Endothelial cell of hepatic sinusoid (primary cell): ENCODE data around the gene APOM.

ENCODE experiments used
- in situ Hi-C: cut with HindIII; loops from 2 replicates; pipeline ENCODE4 v1.10.0; 2017; ENCODE audit warnings: low sequenced_read_pairs

Gene APOM

DNA sequence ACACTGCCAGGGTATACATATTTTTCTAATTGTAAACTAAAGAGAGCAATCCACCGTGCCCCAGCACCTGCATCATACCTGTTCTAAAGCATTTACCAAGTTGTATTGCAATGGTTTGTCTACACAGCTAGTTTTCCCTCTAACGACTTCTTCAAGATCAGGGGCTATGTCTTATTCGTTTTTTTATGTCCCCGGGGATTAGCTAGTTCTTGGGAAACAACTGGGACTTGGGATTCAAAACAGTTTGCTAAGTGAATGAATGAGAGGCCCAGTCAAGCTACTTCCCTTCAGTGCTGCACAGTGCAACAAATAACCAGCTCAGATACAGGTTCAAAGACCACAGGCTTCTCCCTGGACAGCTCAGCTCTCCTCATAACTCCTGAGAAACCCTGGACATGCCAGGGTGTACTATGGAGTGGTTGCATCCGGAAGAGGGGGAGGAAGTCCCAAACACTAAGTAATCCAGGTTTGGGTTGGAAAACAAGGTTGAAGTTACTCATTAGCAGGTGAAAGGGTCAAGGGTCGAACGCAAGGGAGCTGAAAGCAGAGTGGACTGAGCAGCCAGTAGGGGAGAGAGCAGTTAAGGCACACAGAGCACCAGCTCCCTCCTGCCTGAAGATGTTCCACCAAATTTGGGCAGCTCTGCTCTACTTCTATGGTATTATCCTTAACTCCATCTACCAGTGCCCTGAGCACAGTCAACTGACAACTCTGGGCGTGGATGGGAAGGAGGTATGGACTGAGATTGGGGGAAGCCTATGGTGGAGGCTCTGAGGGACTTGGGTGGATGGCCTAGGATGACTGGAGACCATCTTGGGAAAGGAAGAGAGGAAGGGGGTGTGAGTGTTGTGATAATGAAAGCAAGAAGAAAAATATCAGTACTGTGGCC, at the start of gene APOM:
APOM (plus strand) TSS at position 546 of the 889 bp plus-strand sequence; CDS start at position 619, 73 bp downstream.
- in situ Hi-C loops = no loop called here

DNA sequence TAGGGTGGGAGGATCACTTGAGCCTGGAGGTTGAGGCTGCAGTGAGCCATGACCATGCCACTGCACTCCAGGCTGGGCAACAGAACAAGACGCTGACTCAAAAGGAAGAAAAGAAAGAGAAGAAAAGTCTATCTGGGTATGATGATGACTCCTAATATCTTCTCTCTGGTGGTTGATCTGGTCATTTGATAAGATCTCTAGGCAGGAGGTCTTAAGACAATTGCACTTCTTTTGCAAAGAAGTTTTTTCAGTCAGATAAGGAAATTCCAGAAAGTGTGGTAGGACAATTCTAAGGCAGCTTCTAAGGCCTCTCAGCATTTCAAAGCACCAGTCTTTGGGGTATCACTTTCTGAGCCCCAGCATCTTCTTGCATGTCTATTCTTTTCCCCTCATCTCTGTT, 48.4 kb upstream of the APOM start:
- in situ Hi-C loops = no loop called here

DNA sequence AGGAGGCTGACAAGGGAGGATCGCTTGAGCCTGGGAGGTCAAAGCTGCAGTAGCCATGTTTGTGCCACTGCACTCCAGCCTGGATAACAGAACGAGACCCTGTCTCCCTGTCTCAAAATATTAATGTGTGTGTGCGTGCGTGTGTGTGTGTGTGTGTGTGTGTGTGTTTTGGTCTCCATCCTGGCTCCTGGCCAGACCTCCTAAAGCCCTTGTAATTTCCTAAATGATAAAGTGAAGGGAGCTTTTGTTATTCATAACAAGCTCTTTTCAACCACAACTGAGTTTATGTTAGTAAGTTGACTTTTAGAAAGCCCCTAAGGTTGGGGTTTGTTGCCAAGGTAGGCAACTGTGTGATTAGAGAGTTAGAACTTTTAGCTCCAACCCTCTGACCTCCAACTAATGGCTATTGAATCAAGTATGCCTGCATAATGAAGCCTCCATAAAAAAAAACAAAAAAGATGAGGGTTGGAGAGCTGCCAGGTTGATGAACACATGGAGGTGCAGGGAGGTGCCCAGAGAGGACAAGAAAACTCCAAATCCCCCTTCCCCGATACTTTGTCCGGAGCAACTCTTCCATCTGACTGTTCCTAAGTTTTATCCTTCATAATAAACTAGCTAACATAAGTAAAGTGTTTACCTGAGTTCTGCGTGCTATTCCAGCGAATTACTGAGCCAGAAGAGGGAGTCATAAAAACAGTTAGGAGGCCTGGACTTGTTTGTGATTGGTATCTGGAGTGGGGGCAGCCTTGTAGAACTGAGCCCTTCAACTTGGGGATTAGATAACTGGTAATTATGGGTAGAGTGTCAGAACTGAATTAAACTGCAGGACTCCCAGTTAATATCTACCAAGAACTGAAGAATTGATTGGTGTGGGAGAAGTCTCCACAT, 45.9 kb upstream of the APOM start:
- in situ Hi-C loops = no loop called here

DNA sequence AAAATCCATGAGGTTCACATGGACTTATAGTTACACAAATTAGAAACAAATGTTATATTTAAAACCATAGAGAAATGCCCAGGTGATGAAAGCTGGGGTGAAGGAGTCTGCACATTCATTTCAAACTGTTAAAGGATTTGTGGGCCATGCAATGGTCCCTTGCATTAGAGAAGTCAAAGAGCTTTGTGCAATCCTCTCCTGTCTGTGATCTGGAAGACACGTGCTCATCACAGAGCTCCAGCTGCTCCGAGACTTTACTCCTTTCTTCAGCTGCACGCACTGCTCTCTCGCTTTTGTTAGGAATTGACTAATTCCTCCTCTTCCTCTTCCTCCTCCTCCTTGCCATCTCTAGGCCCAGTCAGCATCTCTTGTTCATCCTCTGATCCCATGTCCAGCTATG, 44.7 kb upstream of the APOM start:
- in situ Hi-C loops = no loop called here

DNA sequence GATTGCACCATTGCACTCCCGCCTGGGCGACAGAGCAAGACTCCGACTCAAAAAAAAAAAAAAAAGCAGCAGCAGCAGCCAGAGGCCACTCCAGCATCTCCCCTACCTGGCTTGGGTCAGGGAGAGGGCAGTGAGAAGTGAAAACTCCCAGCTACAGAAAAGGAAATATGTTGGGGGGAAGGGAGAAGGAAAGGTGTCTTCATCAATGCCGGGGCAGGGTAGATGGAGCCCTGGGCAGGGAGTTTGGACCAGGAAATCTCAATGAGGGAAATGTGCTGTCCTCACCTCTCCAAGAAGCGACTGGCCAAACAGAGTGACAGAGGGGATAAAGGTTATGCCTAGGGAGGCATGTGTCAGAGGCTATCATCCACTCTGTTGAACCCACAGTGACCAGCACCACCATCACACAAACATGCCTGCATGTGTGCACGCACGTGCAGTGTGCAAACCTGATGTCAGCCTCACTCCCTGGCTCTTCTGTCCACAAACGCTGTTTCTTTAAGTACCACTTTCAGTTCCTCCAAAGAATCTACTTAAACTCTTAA, 41.5 kb upstream of the APOM start:
- in situ Hi-C loops = no loop called here

DNA sequence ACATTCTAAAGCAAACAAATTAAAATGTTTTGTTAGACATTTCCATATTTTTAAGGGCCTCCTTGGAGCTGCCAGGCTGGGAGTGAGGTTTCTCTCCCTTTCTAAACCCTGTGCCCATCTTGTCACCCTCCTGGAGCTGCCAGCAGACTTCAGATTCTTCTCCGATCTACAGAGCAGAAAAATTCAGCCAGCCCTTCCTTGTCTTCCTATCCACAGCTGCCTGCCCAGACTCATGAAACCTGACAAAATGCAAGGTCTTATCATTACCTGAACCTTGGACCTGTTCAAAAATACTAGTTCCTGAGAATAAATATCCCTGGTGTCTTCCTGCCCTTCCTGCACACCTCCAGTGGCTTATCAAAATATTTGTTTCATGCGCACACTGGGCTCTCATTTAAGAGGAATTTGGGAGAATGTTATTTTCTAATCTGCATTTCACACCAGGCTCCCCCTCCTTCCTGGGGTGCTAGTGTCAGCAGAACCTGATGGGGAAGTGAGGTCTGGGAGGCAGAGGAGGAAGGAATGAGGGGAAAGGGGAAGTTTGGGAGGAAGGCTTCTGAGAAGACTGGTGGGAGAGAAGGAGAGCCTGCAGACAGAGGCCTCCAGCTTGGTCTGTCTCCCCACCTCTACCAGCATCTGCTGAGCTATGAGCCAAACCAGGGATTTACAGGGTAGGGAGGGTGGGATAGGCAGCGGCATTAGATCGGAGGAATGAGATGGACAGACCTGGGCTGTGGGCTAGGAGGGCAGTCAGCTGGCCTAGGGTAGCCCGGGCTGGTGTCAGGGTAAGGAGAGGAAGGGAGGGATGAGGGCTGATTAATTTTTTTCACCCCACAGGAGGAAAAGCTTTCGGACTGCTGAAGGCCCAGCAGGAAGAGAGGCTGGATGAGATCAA, 40.8 kb upstream of the APOM start, which contains the start of gene AIF1:
AIF1 (plus strand) TSS at position 551 of the 895 bp plus-strand sequence; CDS start at position 647, 96 bp downstream.
- in situ Hi-C loops = loop anchor here (5.0 kb wide), 2 partner anchors 33 to 73 kb away; partner anchors contain the start of genes DDX39B and LTB

DNA sequence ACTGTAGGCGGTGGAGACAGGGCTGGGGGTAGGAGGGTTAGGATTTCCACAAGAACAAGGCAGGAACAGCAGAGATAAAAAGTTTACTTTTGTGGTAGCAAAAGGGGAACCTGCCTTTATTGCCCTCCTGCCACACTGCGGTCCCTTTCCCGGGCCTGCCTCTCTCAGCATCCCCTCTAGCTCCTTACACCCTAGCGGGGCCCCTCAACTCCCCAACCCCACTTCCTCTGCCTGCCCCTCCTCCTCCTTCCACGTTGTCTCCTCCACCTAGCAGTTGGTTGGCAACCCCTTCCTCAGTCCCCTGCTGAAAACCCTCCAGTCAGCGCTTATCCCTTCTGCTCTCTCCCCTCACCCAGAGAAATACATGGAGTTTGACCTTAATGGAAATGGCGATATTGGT, 39.9 kb upstream of the APOM start:
- in situ Hi-C loops = loop anchor here (5.0 kb wide), 2 partner anchors 33 to 73 kb away; partner anchors contain the start of genes DDX39B and LTB

DNA sequence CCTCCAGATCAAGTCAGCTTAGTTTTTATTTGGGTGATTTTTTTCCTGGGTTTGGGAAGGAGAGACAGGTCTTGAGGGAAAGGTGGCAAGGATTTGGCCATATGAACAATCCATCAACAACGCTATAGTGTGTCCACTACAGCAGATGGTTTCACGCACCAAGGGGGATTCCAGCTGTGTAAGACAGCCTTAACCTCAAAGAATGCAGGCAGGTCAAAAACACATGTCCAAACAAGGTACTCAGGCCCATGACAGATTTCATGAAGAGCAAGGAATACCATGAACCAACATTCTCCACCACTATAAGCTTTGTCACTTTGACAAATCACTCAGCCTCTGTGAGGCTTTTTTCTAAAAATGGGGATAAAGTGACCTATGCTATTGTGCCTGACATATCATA, 38.7 kb upstream of the APOM start:
- in situ Hi-C loops = loop anchor here (5.0 kb wide), 2 partner anchors 35 to 75 kb away; partner anchors contain the start of genes DDX39B and LTB

DNA sequence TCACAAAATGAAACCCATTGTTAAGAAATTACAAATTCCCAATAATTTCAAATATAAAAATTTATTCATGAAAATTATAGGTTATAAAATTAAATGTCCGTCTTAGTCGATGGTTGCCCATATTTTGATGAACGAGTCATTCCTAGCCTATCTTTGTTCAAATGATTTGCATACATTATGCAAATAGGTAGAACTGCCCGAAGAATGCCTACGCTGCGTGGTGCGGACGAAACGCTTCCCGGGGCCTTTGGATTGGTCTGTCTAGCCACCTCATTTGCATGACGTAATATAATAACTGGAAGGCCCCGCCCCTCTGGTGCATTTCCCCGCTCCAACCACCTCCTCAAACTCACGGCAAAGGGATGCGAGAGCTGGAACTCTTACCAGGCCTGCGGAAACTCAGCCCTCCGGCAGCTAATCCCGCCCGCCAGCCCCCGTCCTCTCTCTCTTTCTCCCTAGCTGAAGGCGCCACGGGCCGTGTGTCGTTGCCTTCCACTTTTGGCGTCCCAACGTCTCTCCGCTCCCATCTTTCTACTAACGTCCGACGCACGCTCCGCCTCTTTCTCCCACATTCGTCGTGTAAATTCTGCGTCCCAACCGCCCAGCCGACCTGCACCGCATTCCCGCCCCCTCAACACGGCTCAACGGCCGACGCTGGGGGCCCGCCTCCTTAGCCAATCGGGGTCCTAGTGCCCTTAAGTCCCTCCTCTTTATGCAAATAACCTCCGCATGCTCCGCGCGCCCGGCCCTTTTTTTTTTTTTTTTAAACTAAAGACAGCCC, 35.7 kb upstream of the APOM start:
- in situ Hi-C loops = loop anchor here (5.0 kb wide), 2 partner anchors 38 to 78 kb away; partner anchors contain the start of genes DDX39B and LTB

DNA sequence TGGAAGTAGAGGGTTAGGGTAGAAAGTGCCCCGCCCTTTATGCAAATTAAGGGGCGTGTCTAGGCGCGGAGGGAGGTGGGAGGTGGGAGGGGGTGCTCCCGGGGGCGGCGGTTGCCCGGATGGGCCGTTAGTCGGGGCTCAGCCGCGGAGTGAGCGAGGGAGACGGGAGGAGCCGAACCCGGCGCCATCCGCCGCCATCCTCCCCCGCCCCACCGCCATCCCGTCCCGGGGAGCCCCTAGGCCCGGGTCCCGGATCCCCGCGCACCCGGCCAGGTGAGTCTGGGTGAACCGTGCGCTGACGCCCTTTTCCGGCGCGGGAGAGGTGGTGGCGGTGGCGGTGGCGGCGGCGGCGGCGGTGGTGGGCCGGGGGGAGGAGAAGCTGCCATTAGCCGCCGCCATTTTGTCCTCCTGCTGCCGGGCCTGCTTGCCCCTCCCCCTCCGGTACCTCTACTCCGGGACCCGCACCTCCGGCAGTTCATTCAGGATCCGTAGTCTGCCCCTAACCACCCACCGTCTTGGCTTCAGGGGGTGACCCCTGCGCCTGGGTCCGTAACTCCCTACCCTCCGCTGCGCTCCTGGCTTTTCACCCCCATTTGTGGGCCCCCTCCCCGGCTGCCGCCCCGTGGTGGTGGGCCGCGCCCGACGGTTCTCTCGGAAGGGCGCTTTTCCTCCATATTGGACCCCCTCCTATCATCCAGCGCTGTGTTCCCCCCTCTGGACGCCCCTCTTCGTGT, 34.9 kb upstream of the APOM start, which contains the start of gene PRRC2A:
PRRC2A (plus strand) TSS at position 130 of the 734 bp plus-strand sequence. CDS start 2,075 bp downstream, outside the sequence.
- in situ Hi-C loops = no loop called here

DNA sequence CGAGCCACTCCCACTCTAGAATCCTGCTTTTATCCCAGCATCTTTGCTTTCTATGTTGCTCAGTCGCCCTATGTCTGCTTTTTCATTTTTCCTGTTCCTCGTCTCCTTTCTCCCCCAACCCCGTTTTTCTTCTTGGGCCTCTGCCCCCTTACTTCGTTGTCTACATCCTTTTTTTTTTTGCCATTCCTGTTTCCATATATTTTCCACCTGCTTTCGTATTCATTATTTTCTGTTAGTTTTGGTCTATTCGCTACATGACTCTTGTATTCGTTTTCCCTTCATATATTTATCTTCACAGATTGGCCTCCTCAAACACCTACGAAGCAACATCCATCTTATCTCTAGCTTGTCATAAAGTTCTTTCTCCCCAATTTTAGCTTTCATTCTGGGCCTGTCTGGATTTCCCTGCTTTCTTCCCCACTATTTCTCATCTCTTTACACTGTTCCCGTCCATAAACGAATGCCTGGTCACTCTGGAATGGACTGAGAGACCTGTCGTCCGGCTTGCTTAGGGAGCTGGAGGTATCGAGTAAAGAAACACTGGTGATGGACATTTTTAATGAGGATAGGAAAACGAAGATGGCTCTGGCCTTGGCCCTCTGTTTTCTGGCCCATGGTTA, 34.3 kb upstream of the APOM start:
- in situ Hi-C loops = no loop called here

DNA sequence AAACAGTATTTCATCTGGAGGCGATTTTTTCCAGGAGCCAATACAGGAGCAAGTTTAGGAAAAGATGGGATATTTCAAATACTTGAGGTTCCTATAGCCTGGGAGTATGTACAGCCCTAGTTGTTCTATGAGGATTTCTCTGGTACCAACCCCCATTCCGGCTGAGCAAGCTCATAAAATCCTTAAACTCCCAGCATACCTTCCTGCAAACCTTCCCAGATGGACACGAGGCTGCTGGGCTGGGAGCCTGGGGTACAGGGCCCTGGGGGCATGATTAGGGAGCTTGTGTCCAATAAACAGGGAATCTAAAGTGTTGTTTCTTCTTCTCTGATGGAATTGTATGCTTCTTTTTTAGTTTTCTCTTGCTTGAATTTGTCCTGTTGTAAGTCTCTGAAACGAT, 33.7 kb upstream of the APOM start:
- in situ Hi-C loops = no loop called here

DNA sequence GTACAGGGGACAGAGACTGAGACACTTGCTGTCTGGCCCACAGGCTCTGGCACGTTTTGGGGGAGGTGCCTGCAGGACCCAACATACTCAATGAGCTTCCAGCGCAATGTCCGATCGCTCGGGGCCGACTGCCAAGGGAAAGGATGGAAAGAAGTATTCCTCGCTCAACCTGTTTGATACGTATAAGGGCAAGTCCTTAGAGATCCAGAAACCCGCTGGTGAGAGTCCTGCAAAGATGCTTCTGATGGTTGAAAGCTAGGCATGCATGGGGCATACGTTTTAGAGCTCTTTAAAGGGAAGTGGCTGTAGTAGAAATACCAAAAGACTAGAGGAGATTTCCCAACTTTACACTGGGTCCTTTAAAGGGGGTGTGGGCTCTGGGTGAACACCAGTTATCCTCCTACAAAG, 33.0 kb upstream of the APOM start:
- in situ Hi-C loops = no loop called here

DNA sequence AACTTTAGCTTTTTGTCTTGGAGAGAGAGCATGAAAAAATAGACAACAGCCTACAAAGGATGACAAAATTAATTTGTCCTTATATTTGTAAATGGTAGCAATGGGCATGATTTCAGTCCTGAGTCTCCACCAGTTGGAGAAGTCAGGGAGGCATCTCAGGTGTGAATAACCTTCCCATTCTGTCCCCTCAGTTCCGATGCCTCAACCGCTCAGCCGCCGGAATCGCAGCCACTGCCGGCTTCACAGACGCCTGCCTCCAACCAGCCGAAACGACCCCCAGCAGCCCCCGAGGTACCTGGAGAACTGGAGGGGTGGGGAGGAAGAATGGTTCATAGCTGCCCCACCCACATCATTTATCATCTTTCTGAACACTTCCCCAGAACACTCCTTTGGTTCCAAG, 31.6 kb upstream of the APOM start:
- in situ Hi-C loops = no loop called here

DNA sequence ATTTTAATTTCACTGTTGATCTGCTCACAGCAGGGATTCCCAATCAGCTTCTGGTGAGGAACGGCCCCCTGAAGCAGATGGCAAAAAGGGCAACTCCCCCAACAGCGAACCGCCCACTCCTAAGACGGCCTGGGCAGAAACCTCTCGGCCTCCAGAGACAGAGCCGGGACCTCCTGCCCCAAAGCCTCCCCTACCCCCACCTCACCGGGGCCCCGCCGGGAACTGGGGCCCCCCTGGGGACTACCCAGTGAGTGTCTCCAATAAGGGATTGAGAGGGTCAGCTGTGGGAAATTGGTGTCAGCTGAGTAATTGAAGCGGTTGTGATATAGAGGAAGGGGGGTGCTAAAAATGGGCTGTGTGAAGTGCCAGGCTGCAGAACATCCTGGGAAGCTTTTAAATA, 28.7 kb upstream of the APOM start:
- in situ Hi-C loops = no loop called here

DNA sequence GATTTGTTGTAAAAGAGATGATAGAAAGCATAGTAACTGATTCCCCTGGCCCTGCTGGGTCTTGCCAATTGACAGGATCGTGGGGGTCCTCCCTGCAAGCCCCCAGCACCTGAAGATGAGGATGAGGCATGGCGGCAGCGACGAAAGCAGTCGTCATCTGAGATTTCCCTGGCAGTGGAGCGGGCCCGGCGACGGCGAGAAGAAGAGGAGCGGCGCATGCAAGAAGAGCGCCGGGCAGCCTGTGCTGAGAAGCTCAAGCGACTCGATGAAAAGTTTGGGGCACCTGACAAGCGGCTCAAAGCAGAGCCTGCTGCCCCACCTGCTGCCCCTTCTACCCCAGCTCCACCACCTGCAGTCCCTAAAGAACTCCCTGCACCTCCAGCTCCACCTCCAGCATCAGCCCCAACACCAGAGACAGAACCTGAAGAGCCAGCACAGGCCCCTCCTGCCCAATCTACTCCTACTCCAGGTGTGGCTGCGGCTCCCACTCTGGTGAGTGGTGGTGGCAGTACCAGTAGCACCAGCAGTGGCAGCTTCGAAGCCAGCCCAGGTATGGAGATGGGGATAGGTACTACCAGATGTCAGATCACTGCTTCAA, 27.9 kb upstream of the APOM start:
- in situ Hi-C loops = no loop called here

DNA sequence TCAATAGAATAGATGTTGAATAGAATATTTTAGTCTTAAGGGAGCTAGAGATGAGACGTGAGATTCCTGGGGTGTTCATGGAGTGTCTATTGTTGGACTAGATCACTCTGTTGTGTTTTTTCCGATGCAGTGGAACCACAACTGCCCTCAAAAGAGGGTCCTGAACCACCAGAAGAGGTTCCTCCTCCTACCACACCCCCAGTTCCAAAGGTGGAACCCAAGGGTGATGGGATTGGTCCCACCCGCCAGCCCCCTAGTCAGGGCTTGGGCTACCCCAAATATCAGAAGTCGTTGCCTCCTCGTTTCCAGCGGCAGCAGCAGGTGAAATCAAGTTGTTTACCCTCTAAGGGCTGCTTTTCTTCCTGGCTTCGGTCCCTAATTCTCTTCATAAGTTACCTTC, 26.7 kb upstream of the APOM start:
- in situ Hi-C loops = no loop called here
